DND-41 (cell line): ENCODE results near the gene RASGEF1C.

Experiments
- ATAC-seq: fragments of 200-7000 bp; cut with Tn5 transposase; 3 replicates; pipeline ENCODE4 v1.9.1; 2021; ENCODE audit warnings: low read depth; ENCODE audit not compliant: insufficient read depth
- DNase-seq: peaks from one replicate; pipeline ENCODE4 v3.0.0-alpha.2; 2020
- H2AFZ ChIP-seq: 2 replicates; pipeline ENCODE4 v1.6.0; 2012; ENCODE audit warnings: low read depth, low read length
- H3K27ac ChIP-seq: 2 replicates; pipeline ENCODE4 v1.5.1; 2012; ENCODE audit warnings: low read length, inconsistent platforms
- H3K27me3 ChIP-seq: fragments of 200-600 bp; sonication (generic); 2 replicates; pipeline ENCODE4 v1.6.0; 2012; ENCODE audit warnings: low read length, mild to moderate bottlenecking, inconsistent platforms; ENCODE audit not compliant: insufficient read depth, poor library complexity
- H3K36me3 ChIP-seq: 2 replicates; pipeline ENCODE4 v1.5.1; 2012; ENCODE audit warnings: low read length, inconsistent platforms; ENCODE audit not compliant: insufficient read depth
- H3K4me1 ChIP-seq: 2 replicates; pipeline ENCODE4 v1.5.1; 2012; ENCODE audit warnings: mild to moderate bottlenecking, low read length; ENCODE audit not compliant: insufficient read depth
- H3K4me2 ChIP-seq: 2 replicates; pipeline ENCODE4 v1.6.0; 2012; ENCODE audit warnings: mild to moderate bottlenecking, moderate library complexity, low read length, inconsistent platforms; ENCODE audit not compliant: insufficient read depth
- H3K4me3 ChIP-seq, 2 experiments: fragments of 200-600 bp in 1 of 2; shearing (Covaris generic) in 1 of 2; 2 replicates each; pipeline ENCODE4 v1.5.1; 2012 to 2016; ENCODE audit warnings: inconsistent platforms in 2 of 2, low read length in 2 of 2, mild to moderate bottlenecking in 2 of 2, low read depth in 1 of 2, moderate library complexity in 1 of 2
- H3K79me2 ChIP-seq: 2 replicates; pipeline ENCODE4 v1.6.0; 2012; ENCODE audit warnings: low read length, inconsistent platforms; ENCODE audit not compliant: insufficient read depth
- H3K9ac ChIP-seq: 2 replicates; pipeline ENCODE4 v1.6.0; 2012; ENCODE audit warnings: low read depth, mild to moderate bottlenecking, inconsistent platforms, low read length, moderate library complexity
- H3K9me3 ChIP-seq: 2 replicates; pipeline ENCODE4 v1.5.1; 2012; ENCODE audit warnings: low read length, moderate library complexity, mild to moderate bottlenecking, inconsistent platforms; ENCODE audit not compliant: insufficient read depth, severe bottlenecking
- H4K20me1 ChIP-seq: 2 replicates; pipeline ENCODE4 v1.6.0; 2012; ENCODE audit warnings: low read length; ENCODE audit not compliant: insufficient read depth
- EZH2 ChIP-seq: IDR thresholded peaks from 3 replicates; pipeline ENCODE4 v1.6.1; 2012; ENCODE audit warnings: borderline replicate concordance, low read depth, mild to moderate bottlenecking, moderate library complexity, low read length, inconsistent platforms; ENCODE audit not compliant: severe bottlenecking
- TF ChIP-seq, protein P1 (sequence below): IDR thresholded peaks from 2 replicates; pipeline ENCODE4 v1.5.1; 2012; ENCODE audit warnings: borderline replicate concordance, low read length, moderate library complexity, mild to moderate bottlenecking; ENCODE audit not compliant: poor library complexity, severe bottlenecking; ENCODE audit errors: extremely low read depth

RASGEF1C gene

DNA sequence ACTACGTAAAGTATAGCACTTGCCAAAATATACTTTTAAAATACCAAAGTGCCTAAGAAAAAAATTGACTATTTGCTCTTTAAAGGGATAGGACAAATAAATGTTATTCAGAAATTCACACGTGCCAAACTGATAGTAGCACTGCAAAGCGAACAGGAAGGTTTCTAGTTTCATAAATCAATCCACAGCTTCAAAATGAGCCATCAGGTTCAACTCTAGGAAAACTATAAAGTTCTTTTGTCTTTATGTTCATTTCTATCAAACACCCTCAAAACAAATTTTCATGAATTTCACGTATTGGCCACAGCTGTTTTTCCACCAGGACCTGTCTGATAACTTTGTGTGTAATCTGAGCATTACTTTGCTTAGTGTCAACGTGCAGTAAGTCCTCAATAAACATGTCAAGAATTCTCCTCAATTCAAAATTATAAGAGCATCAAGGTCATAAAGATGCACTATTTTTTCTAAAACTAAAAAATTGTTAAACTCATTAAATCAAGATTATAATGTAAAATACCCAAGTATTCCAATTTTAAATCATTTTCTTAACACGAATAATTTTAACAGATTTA lies 140.4 kb downstream of the RASGEF1C start:
- Histone ChIP-seq H3K4me3 (no peak overlapping the region), H3K4me2 (no peak overlapping the region), H3K4me1 (peaks cover 24% of the 10 kb centered on the region), H3K9ac (no peak overlapping the region), H3K27ac (no peak overlapping the region), H3K36me3 (no peaks in the 10 kb centered on the region), H2AFZ (no peak overlapping the region), H3K9me3 (no peaks in the 10 kb centered on the region), H4K20me1 (no peaks in the 10 kb centered on the region; the same call in 1 of the 2 replicates), H3K79me2 (no peaks in the 10 kb centered on the region), H3K27me3 (peaks cover 37% of the 10 kb centered on the region)
- ATAC-seq (no peak), DNase-seq (no peak)
- TF ChIP-seq, protein P1, sequence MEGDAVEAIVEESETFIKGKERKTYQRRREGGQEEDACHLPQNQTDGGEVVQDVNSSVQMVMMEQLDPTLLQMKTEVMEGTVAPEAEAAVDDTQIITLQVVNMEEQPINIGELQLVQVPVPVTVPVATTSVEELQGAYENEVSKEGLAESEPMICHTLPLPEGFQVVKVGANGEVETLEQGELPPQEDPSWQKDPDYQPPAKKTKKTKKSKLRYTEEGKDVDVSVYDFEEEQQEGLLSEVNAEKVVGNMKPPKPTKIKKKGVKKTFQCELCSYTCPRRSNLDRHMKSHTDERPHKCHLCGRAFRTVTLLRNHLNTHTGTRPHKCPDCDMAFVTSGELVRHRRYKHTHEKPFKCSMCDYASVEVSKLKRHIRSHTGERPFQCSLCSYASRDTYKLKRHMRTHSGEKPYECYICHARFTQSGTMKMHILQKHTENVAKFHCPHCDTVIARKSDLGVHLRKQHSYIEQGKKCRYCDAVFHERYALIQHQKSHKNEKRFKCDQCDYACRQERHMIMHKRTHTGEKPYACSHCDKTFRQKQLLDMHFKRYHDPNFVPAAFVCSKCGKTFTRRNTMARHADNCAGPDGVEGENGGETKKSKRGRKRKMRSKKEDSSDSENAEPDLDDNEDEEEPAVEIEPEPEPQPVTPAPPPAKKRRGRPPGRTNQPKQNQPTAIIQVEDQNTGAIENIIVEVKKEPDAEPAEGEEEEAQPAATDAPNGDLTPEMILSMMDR = no peak
- no peak for TF ChIP-seq EZH2

DNA sequence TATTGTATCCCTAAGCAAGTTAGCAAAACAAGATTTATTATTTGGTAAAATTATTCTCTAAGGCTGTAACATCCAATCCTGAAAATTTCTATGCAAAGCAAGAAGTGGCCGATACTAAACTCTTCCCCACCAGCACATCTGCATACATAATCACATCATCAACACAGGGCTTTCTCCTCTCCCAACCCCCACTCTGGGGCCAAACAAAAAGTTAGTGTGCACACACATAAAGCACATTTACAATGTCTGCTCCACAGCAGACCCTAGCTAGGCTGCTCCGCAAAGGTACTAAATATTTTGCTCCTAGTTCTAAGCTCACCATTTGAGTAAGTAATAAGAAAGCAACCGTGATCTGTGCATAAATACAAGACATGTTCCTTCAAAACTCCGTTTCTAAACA lies 141.0 kb downstream of the RASGEF1C start:
- DNase-seq (no peak), ATAC-seq (no peak)
- Histone ChIP-seq H2AFZ (no peak overlapping the region), H3K79me2 (no peaks in the 10 kb centered on the region), H3K36me3 (no peaks in the 10 kb centered on the region), H3K4me2 (no peak overlapping the region), H4K20me1 (no peaks in the 10 kb centered on the region; the same call in 1 of the 2 replicates), H3K27ac (no peak overlapping the region), H3K4me3 (no peak overlapping the region), H3K9ac (no peak overlapping the region), H3K9me3 (no peaks in the 10 kb centered on the region), H3K27me3 (peaks cover 34% of the 10 kb centered on the region), H3K4me1 (peaks cover 24% of the 10 kb centered on the region)
- TF ChIP-seq EZH2 = no peak
- TF ChIP-seq, protein P1 = no peak

DNA sequence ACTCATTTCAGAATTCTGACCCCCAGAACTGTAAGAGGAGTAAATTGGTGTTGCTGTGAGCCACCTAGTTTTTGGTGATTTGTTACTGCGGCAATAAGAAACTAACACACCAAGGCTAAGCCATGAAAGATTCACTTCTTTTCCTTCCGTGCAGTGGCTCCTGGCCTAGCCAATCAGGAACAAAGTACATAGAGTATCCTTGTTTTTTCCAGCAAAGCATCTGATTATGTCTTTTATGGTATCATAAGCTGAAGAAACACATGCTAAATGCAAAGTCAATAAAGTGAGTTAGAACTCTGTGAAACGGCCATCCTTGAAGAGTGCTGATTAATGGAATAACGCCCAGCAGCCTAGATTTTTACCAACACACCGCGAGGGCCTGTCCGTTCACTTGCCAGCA lies 148.8 kb downstream of the RASGEF1C start:
- Histone ChIP-seq H3K79me2 (no peaks in the 10 kb centered on the region), H2AFZ (no peak overlapping the region), H3K36me3 (no peaks in the 10 kb centered on the region), H4K20me1 (no peaks in the 10 kb centered on the region), H3K4me1 (no peaks in the 10 kb centered on the region), H3K9me3 (no peaks in the 10 kb centered on the region), H3K4me3 (no peak overlapping the region), H3K9ac (no peak overlapping the region), H3K27me3 (no peaks in the 10 kb centered on the region), H3K4me2 (no peak overlapping the region), H3K27ac (no peak overlapping the region)
- ATAC-seq = no peak
- no peak for DNase-seq
- no peak for TF ChIP-seq EZH2
- TF ChIP-seq, protein P1 = no peak

DNA sequence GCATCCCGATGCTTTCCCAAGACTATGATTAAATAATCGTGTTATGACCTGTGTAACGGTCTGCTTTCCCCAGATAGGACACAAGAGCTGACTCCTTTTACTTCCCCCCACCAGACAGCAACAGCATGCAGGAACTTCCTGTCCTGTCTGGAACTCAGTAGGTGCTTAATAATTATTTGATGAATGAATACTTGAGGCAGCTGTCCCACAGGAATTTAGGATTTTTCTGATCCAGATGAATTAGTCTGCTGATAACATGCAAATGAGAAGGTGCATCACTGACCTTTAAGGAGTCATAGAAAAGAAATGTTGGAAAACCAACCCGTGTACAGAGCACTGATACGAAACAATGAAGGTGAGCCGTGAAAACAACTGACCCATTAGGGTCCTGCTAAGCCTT lies 149.7 kb downstream of the RASGEF1C start:
- Histone ChIP-seq H4K20me1 (no peaks in the 10 kb centered on the region), H3K36me3 (no peaks in the 10 kb centered on the region), H3K79me2 (no peaks in the 10 kb centered on the region), H3K9me3 (no peaks in the 10 kb centered on the region), H2AFZ (no peak overlapping the region), H3K4me2 (no peak overlapping the region), H3K27ac (no peak overlapping the region), H3K4me3 (no peak overlapping the region), H3K4me1 (no peaks in the 10 kb centered on the region), H3K9ac (no peak overlapping the region), H3K27me3 (peaks cover under 1% of the 10 kb centered on the region)
- DNase-seq = no peak
- no peak for ATAC-seq
- TF ChIP-seq EZH2 = no peak
- TF ChIP-seq, protein P1 = no peak
